HepG2 (cell line): Measurements from ENCODE around the gene GNA12. TPM values are rescaled to one million over a fixed set of nuclear protein-coding genes. Genes with fewer than 3 reads are reported as not detected.

Experiments
- ETV5 ChIP-seq: IDR thresholded peaks from 2 replicates; pipeline ENCODE4 v1.6.1; 2018; ENCODE audit warnings: missing biosample characterization, missing genetic modification reagents, inconsistent platforms, borderline replicate concordance
- HOXA5 ChIP-seq: sonication (generic); formaldehyde crosslinking; IDR thresholded peaks from 2 replicates; pipeline ENCODE4 v1.4.0; 2020; ENCODE audit warnings: missing genetic modification reagents
- MXI1 ChIP-seq: IDR thresholded peaks from 3 replicates; pipeline ENCODE4 v1.6.1; 2012; ENCODE audit warnings: low read depth, low read length, inconsistent platforms, borderline replicate concordance
- NKX3-1 ChIP-seq: sonication (generic); formaldehyde crosslinking; IDR thresholded peaks from 2 replicates; pipeline ENCODE4 v1.5.0; 2020; ENCODE audit warnings: missing genetic modification reagents
- SKI ChIP-seq: fragments of 450-650 bp; IDR thresholded peaks from one replicate; pipeline ENCODE4 v1.6.1; 2018; ENCODE audit warnings: mild to moderate bottlenecking; ENCODE audit not compliant: partially characterized antibody
- SMAD9 ChIP-seq: sonication (generic); formaldehyde crosslinking; IDR thresholded peaks from 2 replicates; pipeline ENCODE4 v1.5.1; 2020; ENCODE audit warnings: mild to moderate bottlenecking, missing genetic modification reagents
- STAG1 ChIP-seq: sonication (generic); formaldehyde crosslinking; IDR thresholded peaks from 2 replicates; pipeline ENCODE4 v1.4.0; 2020; ENCODE audit warnings: missing genetic modification reagents
- ZNF33A ChIP-seq: sonication (generic); formaldehyde crosslinking; IDR thresholded peaks from 2 replicates; pipeline ENCODE4 v1.5.1; 2020; ENCODE audit warnings: missing genetic modification reagents, mild to moderate bottlenecking, moderate library complexity, borderline replicate concordance
- polyA plus RNA-seq, 8 experiments: library from polyadenylated mRNA; depleted of rRNA in 3 of 8; stranded (reverse) in 7 of 8; unstranded in 1 of 8; fragments of >200 nt; fragmentation: Illumina TruSeq in 4 of 8; extraction: Trizol in 4 of 8; gene quantifications; 2 replicates each; pipeline versions ENCODE4 v1.2.1 to v1.2.3, GENCODE V29; 2011 to 2016; ENCODE audit warnings: low read depth in 4 of 8, missing spikeins in 1 of 8, mixed read lengths in 1 of 8; ENCODE audit not compliant: insufficient read depth in 1 of 8
- total RNA-seq, 5 experiments: library from RNA; depleted of rRNA; stranded (reverse); fragments of >200 nt; fragmentation: Illumina TruSeq; extraction: Trizol; gene quantifications; 2 replicates each; pipeline ENCODE4 v1.2.3, GENCODE V29; 2016; ENCODE audit warnings: low read depth in 1 of 5
- TF ChIP-seq, protein P1 (sequence below): sonication (generic); formaldehyde crosslinking; IDR thresholded peaks from 2 replicates; pipeline ENCODE4 v1.9.0; 2021; ENCODE audit warnings: mild to moderate bottlenecking, missing genetic modification reagents
- TF ChIP-seq, protein P2 (sequence below): sonication (generic); formaldehyde crosslinking; IDR thresholded peaks from 2 replicates; pipeline ENCODE4 v1.8.0; 2022; ENCODE audit warnings: mild to moderate bottlenecking, missing genetic modification reagents, moderate library complexity
- TF ChIP-seq, protein P3 (sequence below): sonication (generic); formaldehyde crosslinking; IDR thresholded peaks from 2 replicates; pipeline ENCODE4 v1.4.0; 2020; ENCODE audit warnings: missing genetic modification reagents, borderline replicate concordance
- TF ChIP-seq, protein P4 (sequence below): sonication (generic); formaldehyde crosslinking; IDR thresholded peaks from 2 replicates; pipeline ENCODE4 v1.4.0; 2020; ENCODE audit warnings: mild to moderate bottlenecking, missing genetic modification reagents
- TF ChIP-seq, protein P5 (sequence below): sonication (generic); formaldehyde crosslinking; IDR thresholded peaks from 2 replicates; pipeline ENCODE4 v1.4.0; 2020; ENCODE audit warnings: mild to moderate bottlenecking, missing genetic modification reagents

Gene GNA12
- total and polyA plus RNA-seq, 2 of the 13 experiments (the other 11 are each of a cell fraction or from before 2014, with no cell fraction given) = 16.2 to 50.9 TPM

DNA sequence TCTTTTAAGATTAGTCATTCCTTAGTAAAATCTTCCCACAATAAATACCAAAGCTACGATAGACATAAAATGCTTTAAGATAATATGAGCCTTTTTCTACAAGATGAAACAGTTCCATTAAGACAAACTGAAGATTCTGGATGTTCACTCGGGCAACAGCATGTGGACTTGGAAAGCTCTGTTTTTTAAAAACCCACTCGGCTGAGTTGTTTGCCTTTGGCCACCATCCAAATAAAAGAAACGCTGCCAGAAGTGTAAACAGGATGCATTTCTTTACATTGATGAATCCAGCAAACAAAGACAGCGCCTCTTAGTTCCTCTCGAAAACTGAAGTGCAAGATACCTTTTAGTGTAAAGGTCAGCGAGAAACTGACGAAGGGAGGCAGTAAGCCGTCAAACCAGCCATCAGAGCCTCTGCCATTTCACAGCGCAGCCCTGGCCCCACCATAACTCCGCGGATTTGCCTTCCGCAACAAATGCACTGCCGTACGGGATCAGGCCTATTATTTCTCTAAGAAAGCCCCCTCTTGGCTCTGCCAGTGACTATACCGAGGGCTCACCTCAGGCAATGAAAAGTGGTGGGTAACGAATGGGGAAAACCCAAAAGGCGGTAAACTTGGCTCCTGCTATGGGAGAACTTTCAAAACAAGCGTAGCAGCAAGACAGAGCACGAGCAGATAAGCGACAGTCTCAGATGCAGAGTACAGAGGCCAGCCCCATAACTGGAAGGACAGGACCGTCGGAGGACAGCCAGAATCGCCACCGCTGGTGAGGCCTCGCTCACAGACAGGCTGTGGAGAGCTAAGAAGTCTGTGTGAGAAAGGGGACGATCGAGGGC lies 41.4 kb downstream of the GNA12 start (continued):
- TF ChIP-seq, protein P1, sequence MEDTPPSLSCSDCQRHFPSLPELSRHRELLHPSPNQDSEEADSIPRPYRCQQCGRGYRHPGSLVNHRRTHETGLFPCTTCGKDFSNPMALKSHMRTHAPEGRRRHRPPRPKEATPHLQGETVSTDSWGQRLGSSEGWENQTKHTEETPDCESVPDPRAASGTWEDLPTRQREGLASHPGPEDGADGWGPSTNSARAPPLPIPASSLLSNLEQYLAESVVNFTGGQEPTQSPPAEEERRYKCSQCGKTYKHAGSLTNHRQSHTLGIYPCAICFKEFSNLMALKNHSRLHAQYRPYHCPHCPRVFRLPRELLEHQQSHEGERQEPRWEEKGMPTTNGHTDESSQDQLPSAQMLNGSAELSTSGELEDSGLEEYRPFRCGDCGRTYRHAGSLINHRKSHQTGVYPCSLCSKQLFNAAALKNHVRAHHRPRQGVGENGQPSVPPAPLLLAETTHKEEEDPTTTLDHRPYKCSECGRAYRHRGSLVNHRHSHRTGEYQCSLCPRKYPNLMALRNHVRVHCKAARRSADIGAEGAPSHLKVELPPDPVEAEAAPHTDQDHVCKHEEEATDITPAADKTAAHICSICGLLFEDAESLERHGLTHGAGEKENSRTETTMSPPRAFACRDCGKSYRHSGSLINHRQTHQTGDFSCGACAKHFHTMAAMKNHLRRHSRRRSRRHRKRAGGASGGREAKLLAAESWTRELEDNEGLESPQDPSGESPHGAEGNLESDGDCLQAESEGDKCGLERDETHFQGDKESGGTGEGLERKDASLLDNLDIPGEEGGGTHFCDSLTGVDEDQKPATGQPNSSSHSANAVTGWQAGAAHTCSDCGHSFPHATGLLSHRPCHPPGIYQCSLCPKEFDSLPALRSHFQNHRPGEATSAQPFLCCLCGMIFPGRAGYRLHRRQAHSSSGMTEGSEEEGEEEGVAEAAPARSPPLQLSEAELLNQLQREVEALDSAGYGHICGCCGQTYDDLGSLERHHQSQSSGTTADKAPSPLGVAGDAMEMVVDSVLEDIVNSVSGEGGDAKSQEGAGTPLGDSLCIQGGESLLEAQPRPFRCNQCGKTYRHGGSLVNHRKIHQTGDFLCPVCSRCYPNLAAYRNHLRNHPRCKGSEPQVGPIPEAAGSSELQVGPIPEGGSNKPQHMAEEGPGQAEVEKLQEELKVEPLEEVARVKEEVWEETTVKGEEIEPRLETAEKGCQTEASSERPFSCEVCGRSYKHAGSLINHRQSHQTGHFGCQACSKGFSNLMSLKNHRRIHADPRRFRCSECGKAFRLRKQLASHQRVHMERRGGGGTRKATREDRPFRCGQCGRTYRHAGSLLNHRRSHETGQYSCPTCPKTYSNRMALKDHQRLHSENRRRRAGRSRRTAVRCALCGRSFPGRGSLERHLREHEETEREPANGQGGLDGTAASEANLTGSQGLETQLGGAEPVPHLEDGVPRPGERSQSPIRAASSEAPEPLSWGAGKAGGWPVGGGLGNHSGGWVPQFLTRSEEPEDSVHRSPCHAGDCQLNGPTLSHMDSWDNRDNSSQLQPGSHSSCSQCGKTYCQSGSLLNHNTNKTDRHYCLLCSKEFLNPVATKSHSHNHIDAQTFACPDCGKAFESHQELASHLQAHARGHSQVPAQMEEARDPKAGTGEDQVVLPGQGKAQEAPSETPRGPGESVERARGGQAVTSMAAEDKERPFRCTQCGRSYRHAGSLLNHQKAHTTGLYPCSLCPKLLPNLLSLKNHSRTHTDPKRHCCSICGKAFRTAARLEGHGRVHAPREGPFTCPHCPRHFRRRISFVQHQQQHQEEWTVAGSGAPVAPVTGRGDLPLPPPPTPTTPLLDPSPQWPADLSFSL = no peak
- TF ChIP-seq ETV5 (CRISPR knock-in tag) = peak; percentile 95
- TF ChIP-seq, protein P2, sequence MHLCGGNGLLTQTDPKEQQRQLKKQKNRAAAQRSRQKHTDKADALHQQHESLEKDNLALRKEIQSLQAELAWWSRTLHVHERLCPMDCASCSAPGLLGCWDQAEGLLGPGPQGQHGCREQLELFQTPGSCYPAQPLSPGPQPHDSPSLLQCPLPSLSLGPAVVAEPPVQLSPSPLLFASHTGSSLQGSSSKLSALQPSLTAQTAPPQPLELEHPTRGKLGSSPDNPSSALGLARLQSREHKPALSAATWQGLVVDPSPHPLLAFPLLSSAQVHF (CRISPR knock-in tag) = no peak
- TF ChIP-seq NKX3-1 (CRISPR knock-in tag) = peak; percentile 46; the same call in 1 of the 2 replicates
- no peak for TF ChIP-seq SMAD9 (CRISPR knock-in tag)
- TF ChIP-seq, protein P3, sequence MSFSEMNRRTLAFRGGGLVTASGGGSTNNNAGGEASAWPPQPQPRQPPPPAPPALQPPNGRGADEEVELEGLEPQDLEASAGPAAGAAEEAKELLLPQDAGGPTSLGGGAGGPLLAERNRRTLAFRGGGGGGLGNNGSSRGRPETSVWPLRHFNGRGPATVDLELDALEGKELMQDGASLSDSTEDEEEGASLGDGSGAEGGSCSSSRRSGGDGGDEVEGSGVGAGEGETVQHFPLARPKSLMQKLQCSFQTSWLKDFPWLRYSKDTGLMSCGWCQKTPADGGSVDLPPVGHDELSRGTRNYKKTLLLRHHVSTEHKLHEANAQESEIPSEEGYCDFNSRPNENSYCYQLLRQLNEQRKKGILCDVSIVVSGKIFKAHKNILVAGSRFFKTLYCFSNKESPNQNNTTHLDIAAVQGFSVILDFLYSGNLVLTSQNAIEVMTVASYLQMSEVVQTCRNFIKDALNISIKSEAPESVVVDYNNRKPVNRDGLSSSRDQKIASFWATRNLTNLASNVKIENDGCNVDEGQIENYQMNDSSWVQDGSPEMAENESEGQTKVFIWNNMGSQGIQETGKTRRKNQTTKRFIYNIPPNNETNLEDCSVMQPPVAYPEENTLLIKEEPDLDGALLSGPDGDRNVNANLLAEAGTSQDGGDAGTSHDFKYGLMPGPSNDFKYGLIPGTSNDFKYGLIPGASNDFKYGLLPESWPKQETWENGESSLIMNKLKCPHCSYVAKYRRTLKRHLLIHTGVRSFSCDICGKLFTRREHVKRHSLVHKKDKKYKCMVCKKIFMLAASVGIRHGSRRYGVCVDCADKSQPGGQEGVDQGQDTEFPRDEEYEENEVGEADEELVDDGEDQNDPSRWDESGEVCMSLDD (CRISPR knock-in tag) = no peak
- TF ChIP-seq SKI = no peak
- peak; percentile 12; the same call in 1 of the 2 replicates for TF ChIP-seq STAG1 (CRISPR knock-in tag)
- TF ChIP-seq MXI1 = no peak; the same call in 2 of the 3 replicates
- no peak for TF ChIP-seq ZNF33A (CRISPR knock-in tag)
- TF ChIP-seq HOXA5 (CRISPR knock-in tag) = no peak
- TF ChIP-seq, protein P4, sequence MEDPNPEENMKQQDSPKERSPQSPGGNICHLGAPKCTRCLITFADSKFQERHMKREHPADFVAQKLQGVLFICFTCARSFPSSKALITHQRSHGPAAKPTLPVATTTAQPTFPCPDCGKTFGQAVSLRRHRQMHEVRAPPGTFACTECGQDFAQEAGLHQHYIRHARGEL = no peak
- TF ChIP-seq, protein P5, sequence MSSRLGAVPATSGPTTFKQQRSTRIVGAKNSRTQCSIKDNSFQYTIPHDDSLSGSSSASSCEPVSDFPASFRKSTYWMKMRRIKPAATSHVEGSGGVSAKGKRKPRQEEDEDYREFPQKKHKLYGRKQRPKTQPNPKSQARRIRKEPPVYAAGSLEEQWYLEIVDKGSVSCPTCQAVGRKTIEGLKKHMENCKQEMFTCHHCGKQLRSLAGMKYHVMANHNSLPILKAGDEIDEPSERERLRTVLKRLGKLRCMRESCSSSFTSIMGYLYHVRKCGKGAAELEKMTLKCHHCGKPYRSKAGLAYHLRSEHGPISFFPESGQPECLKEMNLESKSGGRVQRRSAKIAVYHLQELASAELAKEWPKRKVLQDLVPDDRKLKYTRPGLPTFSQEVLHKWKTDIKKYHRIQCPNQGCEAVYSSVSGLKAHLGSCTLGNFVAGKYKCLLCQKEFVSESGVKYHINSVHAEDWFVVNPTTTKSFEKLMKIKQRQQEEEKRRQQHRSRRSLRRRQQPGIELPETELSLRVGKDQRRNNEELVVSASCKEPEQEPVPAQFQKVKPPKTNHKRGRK (CRISPR knock-in tag) = no peak
